H1 (cell line): ENCODE data around the gene GRM4.

ENCODE experiments used
- ATF3 ChIP-seq: IDR thresholded peaks from 2 replicates; pipeline ENCODE4 v1.6.1; 2011; ENCODE audit warnings: low read depth, mild to moderate bottlenecking, low read length; ENCODE audit not compliant: insufficient read depth
- CTCF ChIP-seq, 3 experiments: IDR thresholded peaks; 1 replicate in 2 of 3; 2 replicates in 1 of 3; pipeline versions ENCODE4 v1.5.1 to v1.6.1; 2011; ENCODE audit warnings: low read length in 3 of 3, mild to moderate bottlenecking in 3 of 3, inconsistent platforms in 2 of 3, low read depth in 1 of 3, moderate library complexity in 1 of 3; ENCODE audit not compliant: insufficient read depth in 1 of 3; ENCODE audit errors: control extremely low read depth in 1 of 3
- HDAC6 ChIP-seq: IDR thresholded peaks from one replicate; pipeline ENCODE4 v1.7.1; 2012; ENCODE audit warnings: low read depth, mild to moderate bottlenecking, inconsistent platforms, low read length, moderate library complexity
- MAFK ChIP-seq: IDR thresholded peaks from 2 replicates; pipeline ENCODE4 v1.6.1; 2012; ENCODE audit warnings: low read depth, mild to moderate bottlenecking, improper control_type of control experiment, low read length

DNA sequence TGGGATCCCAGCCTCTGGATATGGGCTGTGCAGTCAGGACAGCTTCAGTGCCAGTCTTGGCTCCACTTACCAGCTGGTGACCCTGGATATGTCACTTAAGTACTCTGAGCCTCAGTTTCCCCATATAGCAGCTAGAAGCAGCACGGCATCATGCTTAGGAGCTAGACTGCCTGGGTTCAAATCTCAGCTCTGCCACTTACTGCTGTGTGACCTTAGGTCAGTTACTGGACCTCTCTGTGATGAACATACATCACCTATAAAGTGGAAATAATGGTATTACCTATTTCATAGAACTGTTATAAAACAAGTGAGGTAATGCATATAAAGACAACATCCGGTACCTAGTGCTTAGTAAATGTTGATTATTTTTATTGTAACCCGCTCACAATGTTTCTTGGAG, 83.7 kb downstream of the GRM4 start:
- TF ChIP-seq HDAC6 (no peak), CTCF (IDR thresholded peaks at IDR 0.05; ENCODE audit: control extremely low read depth in 1 of 3, insufficient read depth in 1 of 3, low read depth in 1 of 3, low read length in 3 of 3) (no peak), MAFK (no peak), ATF3 (no peak)
